RPMI7951 (cell line): ENCODE data around the gene BOLA2B. TPM values are rescaled to one million over a fixed set of nuclear protein-coding genes. Genes with fewer than 3 reads are reported as not detected.
A peak's percentile ranks its signal among the peaks of the same experiment; 100 is the strongest.
"Not testable (repeated sequence)": the region's sequence is repeated elsewhere in the genome, so short reads cannot be mapped to it uniquely, and the experiment has no call there.

Experiments used
- DNase-seq: peaks from one replicate; pipeline ENCODE4 v3.0.0-alpha.2; 2012; ENCODE audit warnings: low read depth
- total RNA-seq: library from RNA; depleted of rRNA; stranded (reverse); fragments of >200 nt; shearing (Covaris generic); gene quantifications from 2 replicates; pipeline ENCODE4 v1.2.3, GENCODE V29; 2014; rRNA removed

Gene BOLA2B
- 135 and 207 TPM in 2 replicates for total RNA-seq

GRCh38 chr16:30193615-30194014, at the start of gene BOLA2B, which contains the start of gene SLX1A:
Gene BOLA2B (minus strand): TSS chr16:30193666. CDS start chr16:30193595, 71 bp downstream.
Gene SLX1A (plus strand): TSS chr16:30193875. CDS start chr16:30194085, 210 bp downstream.
- DNase-seq: not testable (repeated sequence)

GRCh38 chr16:30217082-30217481, 23.6 kb upstream of the BOLA2B start:
- not testable (repeated sequence) for DNase-seq

- DNase-seq: not testable (repeated sequence)
Observed at GRCh38 chr16:30211414-30211813, 17.9 kb upstream of the BOLA2B start.

GRCh38 chr16:30209032-30209431, 15.6 kb upstream of the BOLA2B start:
- not testable (repeated sequence) for DNase-seq

- not testable (repeated sequence) for DNase-seq
Observed at GRCh38 chr16:30207063-30207704, 13.7 kb upstream of the BOLA2B start.

GRCh38 chr16:30206252-30206651, 12.8 kb upstream of the BOLA2B start:
- DNase-seq: not testable (repeated sequence)

- DNase-seq: not testable (repeated sequence)
Observed at GRCh38 chr16:30205541-30206236, 12.2 kb upstream of the BOLA2B start.

GRCh38 chr16:30199608-30200343, 6.3 kb upstream of the BOLA2B start:
- DNase-seq: not testable (repeated sequence)

- DNase-seq: not testable (repeated sequence)
Observed at GRCh38 chr16:30199049-30199448, 5.6 kb upstream of the BOLA2B start, which contains the start of gene SULT1A3. Gene SULT1A3 (plus strand): TSS chr16:30199255. CDS start chr16:30200729, 1,474 bp downstream.

- DNase-seq: not testable (repeated sequence)
Observed at GRCh38 chr16:30197001-30197400, 3.5 kb upstream of the BOLA2B start.

- DNase-seq: not testable (repeated sequence)
Observed at GRCh38 chr16:30194172-30194925, 883 bp upstream of the BOLA2B start.

- not testable (repeated sequence) for DNase-seq
Observed at GRCh38 chr16:30193098-30193497, 368 bp downstream of the BOLA2B start.

- DNase-seq: not testable (repeated sequence)
Observed at GRCh38 chr16:30191158-30191557, 2.3 kb downstream of the BOLA2B start.

- no peak for DNase-seq
Observed at GRCh38 chr16:30187971-30188561, 5.4 kb downstream of the BOLA2B start.

- no peak for DNase-seq
Observed at GRCh38 chr16:30187556-30187865, 6.0 kb downstream of the BOLA2B start.

GRCh38 chr16:30186782-30187555, 6.5 kb downstream of the BOLA2B start:
- peak; percentile 9 for DNase-seq

GRCh38 chr16:30186444-30186781, 7.1 kb downstream of the BOLA2B start:
- DNase-seq: no peak

GRCh38 chr16:30185683-30186421, 7.6 kb downstream of the BOLA2B start:
- no peak for DNase-seq

GRCh38 chr16:30184891-30185682, 8.4 kb downstream of the BOLA2B start:
- DNase-seq: no peak
